ENCODE results near the gene ADCY9. TPM values are rescaled to one million over a fixed set of nuclear protein-coding genes. Genes with fewer than 3 reads are reported as not detected.

The ADCY9 gene
- total and polyA plus RNA-seq, 2 donors (not counting 1 experiment from before 2014, with no cell fraction given), result 1.7 to 2.1 TPM

- no peak overlapping the region for H3K4me3 Mint-ChIP-seq
- H2AFZ ChIP-seq (ENCODE audit: insufficient read depth, low read depth, low read length, poor library complexity, severe bottlenecking), result no peak overlapping the region
- H3K4me1 ChIP-seq (ENCODE audit: control insufficient read depth in 2 of 2, insufficient read depth in 2 of 2, low read length in 2 of 2), result peaks cover 0 to under 1% of the 10 kb centered on the region in 2 donors
- H3K9me3 ChIP-seq (ENCODE audit: control extremely low read depth in 1 of 3, control insufficient read depth in 2 of 3, insufficient read depth in 1 of 3, low read length in 2 of 3), result peaks cover 4 to 22% (median 18%) of the 10 kb centered on the region in 3 donors
- H3K27me3 ChIP-seq (replicated peaks in 1 of 4; ENCODE audit: control extremely low read depth in 1 of 4, control insufficient read depth in 3 of 4, insufficient read depth in 4 of 4, low read length in 3 of 4), result no peaks in the 10 kb centered on the region
- no peaks in the 10 kb centered on the region for H3K36me3 ChIP-seq (replicated peaks in 1 of 2; ENCODE audit: control extremely low read depth in 1 of 2, control insufficient read depth in 1 of 2, extremely low read depth in 1 of 2, insufficient read depth in 2 of 2, low read length in 1 of 2)
- POLR2A ChIA-PET, result no interaction called here
- TF ChIP-seq CTCF (IDR thresholded peaks at IDR 0.05), result no peak
- TF ChIP-seq EZH2 (IDR thresholded peaks at IDR 0.05; ENCODE audit: borderline replicate concordance, insufficient read depth, low read depth, low read length, poor library complexity, severe bottlenecking), result no peak
- no peak overlapping the region for H3K27ac Mint-ChIP-seq
- ATAC-seq (ENCODE audit: low read depth), result no peak
- H3K9ac ChIP-seq (ENCODE audit: low read length), result no peak overlapping the region
- CTCF ChIA-PET, result interaction anchor here (0.5 to 0.6 kb wide), 2 partner anchors 11 to 444 kb away, joined by 3 to 5 read pairs; no protein-coding TSS in a partner anchor
- DNase-seq, result no peak
- no peaks in the 10 kb centered on the region for H3K27me3 Mint-ChIP-seq
- 72% methylated on average over 6 of the region's 7 CpGs for WGBS (ENCODE audit: insufficient coverage)
- H3K4me3 ChIP-seq (ENCODE audit: control extremely low read depth in 1 of 5, extremely low read depth in 1 of 5, insufficient read depth in 1 of 5, low read depth in 2 of 5, low read length in 4 of 5), result no peak overlapping the region
- no peak overlapping the region for H3K4me2 ChIP-seq (replicated peaks; ENCODE audit: low read depth, low read length, poor library complexity, severe bottlenecking)
- peaks cover 8% of the 10 kb centered on the region for H3K9me3 Mint-ChIP-seq (ENCODE audit: insufficient read depth)
- H4K20me1 ChIP-seq (ENCODE audit: control insufficient read depth, insufficient read depth, low read length, poor library complexity, severe bottlenecking), result no peaks in the 10 kb centered on the region
- H3K4me1 Mint-ChIP-seq, result peaks cover under 1% of the 10 kb centered on the region
- no peak overlapping the region for H3K27ac ChIP-seq (ENCODE audit: low read length in 2 of 2)
- intact Hi-C loops (cut with micrococcal nuclease), result no loop called here
- H3K79me2 ChIP-seq (ENCODE audit: control insufficient read depth, insufficient read depth, low read length), result no peaks in the 10 kb centered on the region
Observed at GRCh38 chr16:4060009-4060408, 56.2 kb downstream of the ADCY9 start.

GRCh38 chr16:4058386-4058785 is 57.9 kb downstream of the ADCY9 start:
- Mint-ChIP-seq H3K27ac (no peak overlapping the region), H3K9me3 (ENCODE audit: insufficient read depth) (peaks cover 8% of the 10 kb centered on the region), H3K4me1 (peaks cover under 1% of the 10 kb centered on the region), H3K27me3 (no peaks in the 10 kb centered on the region), H3K4me3 (no peak overlapping the region)
- peaks cover 4 to 21% (median 18%) of the 10 kb centered on the region in 3 donors for H3K9me3 ChIP-seq (ENCODE audit: control extremely low read depth in 1 of 3, control insufficient read depth in 2 of 3, insufficient read depth in 1 of 3, low read length in 2 of 3)
- H3K4me1 ChIP-seq (ENCODE audit: control insufficient read depth in 2 of 2, insufficient read depth in 2 of 2, low read length in 2 of 2), result no peaks in the 10 kb centered on the region
- no peak overlapping the region for H3K4me3 ChIP-seq (ENCODE audit: control extremely low read depth in 1 of 5, extremely low read depth in 1 of 5, insufficient read depth in 1 of 5, low read depth in 2 of 5, low read length in 4 of 5)
- no peak overlapping the region for H3K27ac ChIP-seq (ENCODE audit: low read length in 2 of 2)
- no peak overlapping the region for H2AFZ ChIP-seq (ENCODE audit: insufficient read depth, low read depth, low read length, poor library complexity, severe bottlenecking)
- ChIA-PET POLR2A (no interaction called here), CTCF (no interaction called here)
- no peaks in the 10 kb centered on the region for H3K27me3 ChIP-seq (replicated peaks in 1 of 4; ENCODE audit: control extremely low read depth in 1 of 4, control insufficient read depth in 3 of 4, insufficient read depth in 4 of 4, low read length in 3 of 4)
- H3K36me3 ChIP-seq (replicated peaks in 1 of 2; ENCODE audit: control extremely low read depth in 1 of 2, control insufficient read depth in 1 of 2, extremely low read depth in 1 of 2, insufficient read depth in 2 of 2, low read length in 1 of 2), result no peaks in the 10 kb centered on the region
- TF ChIP-seq EZH2 (IDR thresholded peaks at IDR 0.05; ENCODE audit: borderline replicate concordance, insufficient read depth, low read depth, low read length, poor library complexity, severe bottlenecking) (no peak), CTCF (IDR thresholded peaks at IDR 0.05) (no peak)
- intact Hi-C loops (cut with micrococcal nuclease), result no loop called here
- DNase-seq, result no peak
- H3K9ac ChIP-seq (ENCODE audit: low read length), result no peak overlapping the region
- H4K20me1 ChIP-seq (ENCODE audit: control insufficient read depth, insufficient read depth, low read length, poor library complexity, severe bottlenecking), result no peaks in the 10 kb centered on the region
- no peaks in the 10 kb centered on the region for H3K79me2 ChIP-seq (ENCODE audit: control insufficient read depth, insufficient read depth, low read length)
- H3K4me2 ChIP-seq (replicated peaks; ENCODE audit: low read depth, low read length, poor library complexity, severe bottlenecking), result no peak overlapping the region
- 95% methylated on average over 3 of the region's 6 CpGs for WGBS (ENCODE audit: insufficient coverage)
- no peak for ATAC-seq (ENCODE audit: low read depth)

Measured in B cell (primary cell).